ENCODE data around the gene TF.

TF gene

GRCh38 chr3:133812872-133813271 lies 66.7 kb downstream of the TF start:
- DNase-seq (ENCODE audit: low read depth), result no peak
- H3K4me3 ChIP-seq (ENCODE audit: low read depth, low read length), result no peak overlapping the region
- TF ChIP-seq POLR2A (IDR thresholded peaks at IDR 0.05; ENCODE audit: extremely low read depth, insufficient read length), result no peak
- TF ChIP-seq CTCF (IDR thresholded peaks at IDR 0.05; ENCODE audit: low read depth, low read length), result no peak
- TF ChIP-seq, protein P1, sequence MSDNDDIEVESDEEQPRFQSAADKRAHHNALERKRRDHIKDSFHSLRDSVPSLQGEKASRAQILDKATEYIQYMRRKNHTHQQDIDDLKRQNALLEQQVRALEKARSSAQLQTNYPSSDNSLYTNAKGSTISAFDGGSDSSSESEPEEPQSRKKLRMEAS (IDR thresholded peaks at IDR 0.05; ENCODE audit: low read depth, low read length), result no peak
- TF ChIP-seq MYC (IDR thresholded peaks at IDR 0.05; ENCODE audit: low read depth, low read length), result no peak

- H3K4me3 ChIP-seq (ENCODE audit: low read depth, low read length), result no peak overlapping the region
- no peak for DNase-seq (ENCODE audit: low read depth)
- TF ChIP-seq MYC (IDR thresholded peaks at IDR 0.05; ENCODE audit: low read depth, low read length) (no peak), CTCF (IDR thresholded peaks at IDR 0.05; ENCODE audit: low read depth, low read length) (no peak), POLR2A (IDR thresholded peaks at IDR 0.05; ENCODE audit: extremely low read depth, insufficient read length) (no peak)
- TF ChIP-seq, protein P1 (IDR thresholded peaks at IDR 0.05; ENCODE audit: low read depth, low read length), result no peak
Measured at GRCh38 chr3:133815386-133815785, 69.2 kb downstream of the TF start.

- TF ChIP-seq, protein P1 (IDR thresholded peaks at IDR 0.05; ENCODE audit: low read depth, low read length), result no peak
- TF ChIP-seq CTCF (IDR thresholded peaks at IDR 0.05; ENCODE audit: low read depth, low read length) (no peak), POLR2A (IDR thresholded peaks at IDR 0.05; ENCODE audit: extremely low read depth, insufficient read length) (no peak), MYC (IDR thresholded peaks at IDR 0.05; ENCODE audit: low read depth, low read length) (no peak)
- no peak for DNase-seq (ENCODE audit: low read depth)
- H3K4me3 ChIP-seq (ENCODE audit: low read depth, low read length), result no peak overlapping the region
Measured at GRCh38 chr3:133820129-133820528, 73.9 kb downstream of the TF start.

GRCh38 chr3:133820889-133821675 lies 74.9 kb downstream of the TF start:
- no peak for TF ChIP-seq MYC (IDR thresholded peaks at IDR 0.05; ENCODE audit: low read depth, low read length)
- DNase-seq (ENCODE audit: low read depth), result no peak
- no peak overlapping the region for H3K4me3 ChIP-seq (ENCODE audit: low read depth, low read length)

DNA sequence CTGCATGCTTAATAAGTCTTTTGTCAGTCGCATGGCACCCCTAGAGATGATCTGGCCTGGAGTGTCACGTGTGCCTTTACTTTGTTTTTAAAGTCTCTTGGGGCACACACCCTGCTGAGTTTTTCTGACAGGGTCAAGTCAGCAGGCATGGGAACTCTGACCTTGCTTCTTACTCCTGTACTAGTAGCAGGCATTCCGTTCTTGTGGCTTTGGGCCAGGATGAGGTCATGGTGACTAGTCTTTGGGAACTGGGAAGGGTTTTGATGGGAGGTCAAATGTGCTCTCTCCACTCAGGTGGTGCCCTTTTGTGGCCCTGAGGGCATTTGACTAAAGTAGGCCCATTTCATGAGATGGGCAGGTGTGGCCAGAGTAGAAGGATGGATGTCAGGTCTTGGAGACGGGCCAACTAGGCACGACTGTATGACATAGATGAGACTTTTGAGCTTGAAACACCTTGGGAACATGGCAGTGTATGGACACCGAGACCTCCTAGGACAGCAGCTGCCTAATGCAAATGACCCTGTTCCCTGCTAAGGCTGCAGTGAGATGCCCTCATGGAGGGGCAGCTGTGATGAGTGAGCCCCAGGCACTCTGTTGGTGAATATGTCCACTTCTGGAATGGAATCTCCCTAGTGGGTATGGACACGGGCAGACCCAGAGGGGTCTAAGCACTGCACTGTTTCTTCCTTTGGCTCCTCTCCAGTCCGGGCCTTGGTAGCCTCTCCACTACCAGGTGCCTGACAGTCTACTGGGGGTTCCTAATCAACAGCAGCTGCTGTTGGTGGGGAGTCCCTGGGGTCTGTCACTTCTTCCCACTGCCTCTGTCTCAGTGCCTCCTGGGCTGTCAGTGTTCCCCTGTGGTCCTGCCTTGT lies 75.8 kb downstream of the TF start:
- H3K4me3 ChIP-seq (ENCODE audit: low read depth, low read length), result no peak overlapping the region
- no peak for TF ChIP-seq POLR2A (IDR thresholded peaks at IDR 0.05; ENCODE audit: extremely low read depth, insufficient read length)
- TF ChIP-seq CTCF (IDR thresholded peaks at IDR 0.05; ENCODE audit: low read depth, low read length), result no peak
- TF ChIP-seq, protein P1 (IDR thresholded peaks at IDR 0.05; ENCODE audit: low read depth, low read length), result no peak
- TF ChIP-seq MYC (IDR thresholded peaks at IDR 0.05; ENCODE audit: low read depth, low read length), result no peak
- DNase-seq (ENCODE audit: low read depth), result no peak

DNA sequence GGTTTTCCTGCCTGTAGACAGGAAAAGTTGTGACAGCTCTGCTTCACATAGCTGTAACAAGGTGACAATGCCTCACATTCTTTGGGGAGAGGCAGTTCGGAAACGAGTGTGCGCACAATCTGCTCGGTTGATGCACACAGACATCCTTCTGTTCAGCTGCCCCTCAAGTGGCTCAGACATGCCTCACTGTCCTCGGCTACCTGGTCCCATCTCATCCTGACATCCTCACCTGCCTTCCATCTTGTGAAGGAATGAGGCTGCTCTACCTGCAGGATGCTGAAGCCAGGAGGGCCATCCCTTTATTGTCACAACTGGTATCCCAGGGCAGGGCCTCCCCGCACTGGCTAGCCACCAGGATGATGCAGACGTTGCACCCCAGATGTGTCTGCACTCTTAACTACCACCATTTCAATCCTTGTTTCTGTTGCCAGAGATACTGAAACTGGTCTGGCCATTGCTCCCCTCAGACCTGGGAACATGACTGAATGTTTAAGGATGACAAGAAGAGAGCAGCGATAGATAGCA lies 78.8 kb downstream of the TF start:
- DNase-seq (ENCODE audit: low read depth), result no peak
- TF ChIP-seq POLR2A (IDR thresholded peaks at IDR 0.05; ENCODE audit: extremely low read depth, insufficient read length) (no peak), MYC (IDR thresholded peaks at IDR 0.05; ENCODE audit: low read depth, low read length) (no peak), CTCF (IDR thresholded peaks at IDR 0.05; ENCODE audit: low read depth, low read length) (no peak)
- TF ChIP-seq, protein P1 (IDR thresholded peaks at IDR 0.05; ENCODE audit: low read depth, low read length), result no peak
- H3K4me3 ChIP-seq (ENCODE audit: low read depth, low read length), result no peak overlapping the region
